Jurkat, Clone E6-1 (cell line): ENCODE results near the gene NEK3.
"Not testable (repeated sequence)": the region's sequence is repeated elsewhere in the genome, so short reads cannot be mapped to it uniquely, and the experiment has no call there.

Experiments used
- DNase-seq: peaks from one replicate; pipeline ENCODE4 v3.0.0-alpha.2; 2011; ENCODE audit warnings: low read depth, low spot score
- H3K4me3 ChIP-seq: 2 replicates; pipeline ENCODE4 v1.5.1; 2011; ENCODE audit warnings: mild to moderate bottlenecking, low read length, control low read depth, moderate library complexity

Gene NEK3

DNA sequence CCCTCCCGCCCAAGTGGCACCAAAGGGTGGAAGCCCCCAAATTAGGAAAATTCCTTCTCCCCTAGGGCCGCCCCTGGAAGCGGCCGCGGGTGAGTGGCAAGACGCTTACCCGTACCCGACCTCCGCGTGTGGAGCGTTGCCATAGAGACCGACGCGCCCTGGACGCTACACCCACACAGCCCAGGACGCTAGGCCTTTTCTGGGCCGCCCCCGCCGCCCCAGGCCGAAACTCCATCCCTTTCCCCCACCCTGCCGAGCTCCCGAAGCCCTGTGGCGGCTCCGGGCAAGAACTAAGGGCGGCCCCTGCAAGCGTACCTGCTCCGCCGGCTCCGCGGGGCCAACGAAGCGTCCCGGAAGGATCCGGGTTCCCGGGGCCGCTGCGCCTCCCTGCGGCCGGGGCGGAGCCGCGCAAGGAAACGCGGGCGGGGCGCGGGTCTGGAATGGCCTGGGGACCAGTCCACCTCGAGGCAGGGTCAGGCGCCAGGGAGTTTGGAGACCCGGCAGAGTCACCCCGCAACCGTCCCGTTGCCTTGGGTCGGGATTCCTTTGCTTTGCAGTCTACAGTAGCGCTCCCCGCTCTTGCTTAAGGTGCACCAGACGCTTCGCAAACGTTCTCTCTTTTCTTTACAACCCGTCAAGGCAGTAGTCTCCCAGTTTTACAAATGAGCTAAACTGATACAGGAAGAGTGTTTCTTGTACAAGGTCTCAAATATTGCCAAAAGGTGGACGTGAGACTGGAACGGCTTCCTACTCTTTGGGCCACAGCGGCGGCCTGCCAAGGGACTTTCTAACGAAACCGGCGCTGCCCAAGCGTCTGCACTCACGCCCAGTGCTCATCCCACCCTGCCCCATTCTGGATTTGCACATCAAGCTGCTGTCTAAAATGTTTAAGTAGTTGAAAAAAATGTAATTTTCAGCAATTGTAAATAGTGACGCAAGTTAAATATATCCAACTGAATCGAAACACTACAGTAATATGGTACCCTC, 30.4 kb downstream of the NEK3 start, which contains the start of gene NEK5:
Gene NEK5 (minus strand): TSS at position 360 of the 987 bp plus-strand sequence. CDS start 1,591 bp downstream, outside the sequence.
- peak; percentile 18 for DNase-seq

DNA sequence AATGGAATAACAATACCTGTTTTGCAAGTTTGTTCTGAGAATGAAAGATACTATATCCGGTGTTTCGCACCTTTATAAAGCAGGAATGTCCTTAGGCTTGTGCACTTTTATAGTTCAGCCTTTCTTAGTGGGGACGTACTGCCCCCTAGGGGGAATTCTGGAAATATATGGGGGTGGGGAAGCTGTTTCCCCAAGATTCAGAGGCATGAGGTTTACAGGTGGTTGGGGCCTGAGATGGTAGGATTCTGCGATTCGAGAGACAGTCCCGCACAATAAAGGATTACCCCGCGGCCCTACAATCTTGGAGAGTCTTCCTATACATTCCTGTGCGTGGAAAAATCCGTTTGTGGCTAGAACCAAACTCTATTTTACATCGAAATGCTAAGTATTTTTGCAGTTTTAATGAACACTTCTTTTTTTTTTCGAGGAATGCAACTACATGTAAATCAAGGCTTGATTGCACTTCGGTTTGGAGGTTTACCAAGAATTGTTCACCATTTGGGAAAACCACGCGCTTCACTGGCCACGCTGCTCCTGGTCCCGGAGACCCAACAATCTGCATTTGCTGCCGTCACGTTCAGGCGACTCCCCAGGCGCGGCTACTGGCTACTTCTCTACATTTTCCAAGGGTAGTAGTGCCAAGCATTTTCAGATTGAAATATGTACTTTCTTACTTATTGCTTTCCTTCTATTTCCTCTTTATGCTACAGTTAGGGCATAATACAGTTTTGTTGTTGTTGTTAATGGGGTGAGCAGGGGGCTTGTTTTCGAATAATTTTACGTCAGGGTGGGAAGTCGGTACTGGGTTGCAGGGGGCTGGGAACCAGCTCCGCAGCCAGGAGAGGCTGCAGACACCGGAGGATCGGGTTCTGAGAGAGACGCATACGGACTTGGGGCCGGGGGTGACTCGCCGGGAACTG, 31.4 kb downstream of the NEK3 start:
- H3K4me3 ChIP-seq: peak overlapping the region; percentile 55
- peak; percentile 66 for DNase-seq

More for the DNA sequence above, 30.4 kb downstream of the NEK3 start, which contains the start of gene NEK5:
- H3K4me3 ChIP-seq: peak within 1 kb of the TSS; percentile 55

DNA sequence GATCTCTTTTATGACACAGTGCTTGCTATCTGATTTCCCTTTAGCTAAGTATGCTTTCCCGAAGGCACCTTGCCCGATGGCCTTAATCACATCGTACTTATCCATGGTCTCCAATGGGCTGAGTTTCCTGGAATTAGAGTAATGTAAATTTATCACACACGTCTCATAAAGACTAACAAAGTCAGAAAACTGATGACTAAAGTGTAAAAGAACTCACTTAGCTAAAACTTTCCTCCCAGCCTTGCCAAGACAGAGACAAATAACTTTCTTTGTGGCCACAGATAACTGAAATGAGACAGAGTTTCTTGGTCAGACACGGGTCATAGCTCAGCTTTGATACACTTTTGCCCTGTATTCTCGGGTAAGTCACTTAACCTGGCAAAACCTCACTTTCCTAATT, 32.0 kb downstream of the NEK3 start:
- DNase-seq: no peak
- no peak overlapping the region for H3K4me3 ChIP-seq

DNA sequence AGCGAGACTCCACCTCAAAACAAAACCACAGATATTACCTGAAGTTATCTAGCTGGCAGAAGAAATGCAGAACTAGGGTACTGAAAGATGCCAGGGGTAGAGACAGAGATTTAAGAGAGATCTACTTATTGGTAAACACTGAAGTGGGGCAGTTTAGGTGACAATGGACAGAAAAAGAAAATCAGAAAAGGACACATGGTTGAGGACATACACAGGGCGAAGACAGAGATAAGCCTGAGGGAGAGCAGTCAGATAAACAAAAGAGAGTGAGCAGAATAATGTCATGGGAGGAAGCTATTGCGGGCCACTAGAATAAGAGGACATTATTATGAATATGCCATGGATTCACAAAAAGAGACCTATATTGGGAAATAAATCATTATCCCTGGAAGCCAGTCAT, 33.9 kb downstream of the NEK3 start:
- DNase-seq: no peak
- H3K4me3 ChIP-seq: no peak overlapping the region

DNA sequence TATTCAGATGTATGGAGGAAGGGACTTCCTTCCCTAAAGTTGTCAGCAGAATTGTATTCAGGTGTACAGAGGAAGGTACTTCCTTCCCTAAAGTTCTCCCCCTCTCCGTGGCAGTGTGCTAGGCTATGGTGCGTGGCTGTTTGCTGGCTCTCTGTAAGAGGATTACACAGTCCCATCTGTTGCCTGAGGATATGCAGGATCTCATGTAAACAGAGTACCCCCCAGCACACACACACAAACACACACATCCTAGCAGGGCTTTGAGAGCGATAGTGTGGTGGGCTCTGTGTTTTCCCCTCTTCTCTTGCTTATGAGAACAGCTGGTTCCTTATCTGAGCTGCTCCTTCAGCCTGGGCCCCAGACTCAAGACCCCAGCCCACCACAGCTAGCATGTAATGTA, 40.8 kb downstream of the NEK3 start:
- no peak for DNase-seq
- no peak overlapping the region for H3K4me3 ChIP-seq

DNA sequence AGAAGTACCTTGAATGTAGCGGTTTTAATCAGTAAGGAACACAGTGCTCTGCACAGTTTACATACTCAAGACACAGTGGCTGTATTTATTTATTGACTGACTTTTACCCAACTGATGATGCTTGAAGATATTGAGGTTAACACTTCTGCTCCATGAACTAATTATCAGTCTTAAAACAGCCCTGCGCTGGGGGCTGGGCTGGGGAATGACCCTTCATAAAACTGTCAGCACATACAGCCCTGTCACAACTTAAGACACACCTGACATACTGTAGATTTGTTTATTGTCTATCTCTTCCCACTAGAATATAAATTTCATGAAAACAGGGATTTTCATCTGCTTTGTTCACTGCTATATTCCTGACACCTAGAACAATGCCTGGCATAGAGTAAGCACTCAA, 41.3 kb downstream of the NEK3 start:
- no peak for DNase-seq
- H3K4me3 ChIP-seq: no peak overlapping the region

DNA sequence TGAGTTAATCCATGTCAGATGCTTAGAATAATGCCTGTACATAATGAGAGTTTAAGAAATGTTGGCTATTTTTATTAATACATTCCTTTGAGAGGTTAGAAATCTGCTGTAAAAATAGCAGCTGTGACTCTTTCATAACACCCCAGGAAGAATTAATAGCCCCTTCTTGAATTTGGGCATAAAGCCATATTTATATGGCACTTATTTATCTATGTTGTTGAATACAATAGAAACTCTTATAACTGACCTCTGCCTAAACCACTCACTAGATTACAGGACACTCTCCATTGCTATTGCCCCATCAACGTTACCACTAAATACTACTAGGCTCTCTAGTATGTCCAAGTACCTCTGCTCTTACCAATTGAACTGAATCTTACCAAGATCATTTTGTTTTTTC, 46.8 kb downstream of the NEK3 start:
- no peak for DNase-seq
- no peak overlapping the region for H3K4me3 ChIP-seq

DNA sequence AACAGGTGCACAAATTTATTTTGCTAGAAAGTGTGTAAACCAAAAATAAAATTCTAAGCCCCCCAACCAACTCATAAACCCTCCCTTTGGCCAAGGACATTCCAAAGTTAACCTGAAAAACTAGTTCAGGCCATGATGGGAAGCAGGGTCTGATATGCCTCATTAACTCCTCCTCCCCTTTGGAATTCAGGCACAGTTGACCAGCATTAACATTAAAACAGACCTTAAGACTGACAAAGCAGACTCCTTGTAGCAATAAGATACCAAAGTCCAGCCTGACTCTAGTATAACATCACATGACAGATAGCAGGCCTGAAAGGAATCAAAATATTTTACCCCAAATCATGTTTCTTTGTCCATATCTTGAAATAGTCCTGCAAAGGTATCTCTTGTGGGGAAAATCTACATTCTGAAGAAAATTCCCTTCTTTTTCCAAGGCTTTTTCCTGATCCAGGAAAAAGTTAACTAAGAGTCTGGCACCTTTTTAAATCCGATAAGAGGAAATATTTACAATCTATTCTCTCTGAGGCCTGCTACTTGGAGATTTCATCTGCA, 50.2 kb downstream of the NEK3 start:
- no peak overlapping the region for H3K4me3 ChIP-seq
- no peak for DNase-seq

DNA sequence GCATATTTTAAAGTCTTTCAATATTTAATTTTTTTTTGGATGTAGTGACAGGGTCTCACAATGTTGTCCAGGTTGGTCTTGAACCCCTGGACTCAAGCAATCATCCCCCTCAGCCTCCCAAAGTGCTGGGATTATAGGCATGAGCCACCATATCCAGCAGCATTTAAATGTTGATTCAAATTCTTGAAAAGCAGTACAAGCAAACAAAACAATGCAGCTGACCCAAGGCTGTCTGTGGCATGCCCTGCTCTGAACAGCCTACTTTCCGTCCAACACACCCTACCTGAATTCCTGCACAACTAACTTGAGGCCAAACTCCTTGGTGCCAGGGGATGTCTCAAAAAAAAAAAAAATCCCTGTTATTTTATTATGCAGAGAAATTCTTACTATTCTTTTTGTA, 53.6 kb downstream of the NEK3 start:
- no peak for DNase-seq
- no peak overlapping the region for H3K4me3 ChIP-seq

DNA sequence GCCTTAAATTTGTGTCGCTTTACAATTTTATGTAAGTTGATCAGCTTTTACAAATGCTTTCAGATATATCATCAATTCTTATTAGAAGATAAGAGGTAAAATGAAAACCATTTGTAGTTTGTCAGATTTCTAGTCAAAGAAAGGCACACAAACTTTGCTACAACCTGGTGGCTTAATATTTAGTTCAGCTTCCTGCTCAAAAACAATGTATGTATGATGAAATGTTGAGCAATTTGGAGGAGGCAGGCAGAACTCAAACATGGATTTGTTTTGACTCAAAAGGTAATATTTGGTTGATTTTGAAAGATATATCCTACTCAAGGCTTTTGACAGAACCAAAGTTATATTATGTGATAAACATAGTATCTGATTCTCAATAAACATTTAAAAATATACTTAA, 54.8 kb downstream of the NEK3 start:
- no peak for DNase-seq
- H3K4me3 ChIP-seq: no peak overlapping the region

DNA sequence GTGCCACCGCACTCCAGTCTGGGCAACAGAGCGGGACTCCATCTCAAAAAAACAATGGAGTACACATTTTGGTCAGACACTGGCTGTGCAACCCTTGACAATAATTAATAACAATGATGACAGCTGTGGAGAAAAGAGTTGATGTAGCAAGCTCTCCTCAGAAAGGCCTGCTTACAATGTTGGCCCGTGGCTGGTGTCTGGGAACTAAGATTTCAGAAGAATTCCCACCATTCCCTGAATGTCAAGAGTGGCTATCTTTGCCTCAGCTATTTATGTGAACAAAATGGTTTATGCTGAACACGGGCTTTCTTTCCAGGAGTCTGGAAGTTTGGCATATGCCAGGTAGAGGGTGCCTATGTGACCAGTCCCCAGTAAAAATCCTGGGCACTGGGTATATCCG, 56.0 kb downstream of the NEK3 start:
- no peak for DNase-seq
- no peak overlapping the region for H3K4me3 ChIP-seq

DNA sequence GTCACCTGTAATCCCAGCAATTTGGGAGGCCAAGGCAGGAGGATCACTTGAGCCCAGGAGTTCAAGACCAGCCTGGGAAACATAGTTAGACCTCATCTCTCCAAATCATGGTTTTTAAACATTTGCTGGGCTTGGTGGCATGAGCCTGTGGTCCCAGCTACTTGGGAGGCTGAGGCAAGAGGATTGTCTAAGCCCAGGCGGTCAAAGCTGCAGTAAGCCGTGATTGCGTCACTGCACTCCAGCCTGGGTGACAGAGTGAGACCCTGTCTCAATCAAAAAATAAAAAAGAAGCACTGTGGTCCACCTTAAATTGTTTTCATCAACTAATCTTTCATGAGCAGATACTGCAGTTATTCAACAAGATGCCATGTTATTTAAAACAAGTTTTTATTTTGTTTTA, 57.0 kb downstream of the NEK3 start:
- not testable (repeated sequence) for DNase-seq, H3K4me3 ChIP-seq

DNA sequence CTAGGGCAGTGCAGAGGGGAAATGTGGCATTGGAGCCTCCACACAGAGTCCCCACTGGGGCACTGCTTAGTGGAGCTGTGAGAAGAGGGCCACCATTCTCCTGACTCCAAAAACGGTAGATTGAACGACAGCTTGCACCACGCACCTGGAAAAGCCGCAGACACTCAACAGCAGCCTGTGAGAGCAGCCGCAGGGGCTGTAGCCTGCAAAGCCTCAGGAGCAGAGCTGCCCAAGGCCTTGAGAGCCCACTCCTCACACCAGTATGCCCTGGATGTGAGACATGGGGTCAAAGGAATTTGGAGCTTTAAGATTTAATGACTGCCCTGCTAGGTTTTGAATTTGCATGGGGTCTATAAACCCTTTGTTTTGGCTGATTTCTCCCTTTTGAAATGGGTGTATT, 62.2 kb downstream of the NEK3 start:
- no peak for DNase-seq
- H3K4me3 ChIP-seq: no peak overlapping the region

DNA sequence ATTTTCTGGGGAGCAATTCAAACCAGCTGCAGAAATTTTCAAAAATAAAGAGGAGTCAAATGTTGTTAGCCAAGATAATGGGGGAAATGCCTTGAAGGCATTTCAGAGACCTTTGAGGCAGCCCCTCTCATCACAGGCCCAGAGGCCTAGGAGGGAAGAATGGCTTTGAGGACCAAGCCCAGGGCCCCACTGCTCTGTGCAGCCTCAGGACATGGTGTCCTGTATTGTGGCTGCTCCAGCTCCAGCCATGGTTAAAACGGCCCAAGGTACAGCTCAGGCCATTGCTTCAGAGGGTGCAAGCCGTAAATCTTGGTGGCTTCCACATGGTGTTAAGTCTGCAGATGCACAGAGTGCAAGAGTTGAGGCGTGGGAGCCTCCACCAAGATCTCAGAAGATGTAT, 62.6 kb downstream of the NEK3 start:
- DNase-seq: no peak
- no peak overlapping the region for H3K4me3 ChIP-seq

DNA sequence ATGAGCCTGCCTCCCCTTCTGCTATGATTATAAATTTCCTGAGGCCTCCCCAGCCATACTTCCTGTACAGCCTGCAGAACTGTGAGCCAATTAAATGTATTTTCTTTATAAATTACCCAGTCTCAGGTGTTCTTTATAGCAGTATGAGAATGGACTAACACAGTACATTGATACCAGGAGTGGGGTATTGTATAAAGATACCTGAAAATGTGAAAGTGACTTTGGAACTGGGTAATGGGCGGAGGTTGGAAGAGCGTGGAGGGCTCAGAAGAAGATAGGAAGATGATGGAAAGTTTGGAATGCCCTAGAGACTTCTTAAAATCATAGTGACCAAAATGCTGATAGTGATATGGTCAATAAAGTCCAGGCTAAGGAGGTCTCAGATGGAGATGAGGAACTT, 63.3 kb downstream of the NEK3 start:
- DNase-seq: no peak
- no peak overlapping the region for H3K4me3 ChIP-seq

DNA sequence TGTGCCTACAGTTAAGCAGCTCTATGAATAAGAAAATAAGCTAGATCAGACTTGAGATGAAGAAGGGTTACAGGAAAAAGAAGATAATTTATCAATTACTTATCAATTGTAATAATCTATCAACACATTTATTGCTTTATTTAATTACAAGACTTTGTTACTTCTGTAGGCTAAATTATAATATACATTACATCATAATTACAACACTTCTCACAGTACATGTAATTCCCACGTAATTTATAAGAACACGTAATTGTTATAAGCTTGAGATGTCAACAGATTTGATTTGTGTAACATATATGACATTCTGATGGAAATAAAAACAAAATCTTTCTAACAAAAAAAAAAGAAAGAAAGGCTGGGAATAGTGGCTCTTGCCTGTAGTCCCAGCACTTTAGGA, 67.3 kb downstream of the NEK3 start:
- H3K4me3 ChIP-seq: no peak overlapping the region
- DNase-seq: no peak

DNA sequence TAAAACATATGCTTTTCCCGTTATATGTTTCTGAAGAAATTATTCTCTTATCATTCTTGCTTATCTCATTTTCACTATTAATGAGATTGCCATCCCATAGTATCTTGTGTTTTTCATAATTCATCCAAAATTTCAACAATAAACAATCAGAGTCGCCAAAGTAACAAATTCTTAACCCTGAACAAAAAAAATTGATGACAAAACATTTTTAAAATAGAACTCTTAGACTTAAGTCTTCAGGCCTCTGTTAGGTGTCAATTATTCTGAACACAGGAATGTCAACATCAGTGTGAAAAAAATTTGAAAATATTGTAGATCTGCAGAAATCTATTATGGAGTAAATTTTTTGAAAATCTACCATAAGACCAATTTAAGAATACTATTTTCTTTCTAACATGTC, 67.9 kb downstream of the NEK3 start:
- no peak for DNase-seq
- H3K4me3 ChIP-seq: no peak overlapping the region

DNA sequence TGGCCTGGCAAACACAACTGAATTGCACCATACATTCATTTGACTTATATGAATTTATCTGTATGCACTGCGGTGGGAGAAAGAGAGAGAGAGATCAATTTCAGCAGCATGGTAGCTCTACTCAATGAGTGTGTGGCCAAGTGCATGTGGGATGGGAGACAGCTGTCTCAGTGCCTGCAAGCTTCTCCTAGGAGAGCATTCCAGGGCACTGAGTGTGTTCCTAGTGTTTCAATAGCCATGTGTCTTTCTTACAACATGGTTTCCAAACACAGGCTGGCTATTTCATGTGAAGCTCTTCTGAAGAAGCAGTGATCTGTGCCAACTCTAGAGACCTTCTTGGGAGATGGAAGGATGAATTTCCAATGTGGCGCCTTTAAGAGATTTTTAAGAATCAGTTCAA, 74.0 kb downstream of the NEK3 start:
- H3K4me3 ChIP-seq: no peak overlapping the region
- no peak for DNase-seq

DNA sequence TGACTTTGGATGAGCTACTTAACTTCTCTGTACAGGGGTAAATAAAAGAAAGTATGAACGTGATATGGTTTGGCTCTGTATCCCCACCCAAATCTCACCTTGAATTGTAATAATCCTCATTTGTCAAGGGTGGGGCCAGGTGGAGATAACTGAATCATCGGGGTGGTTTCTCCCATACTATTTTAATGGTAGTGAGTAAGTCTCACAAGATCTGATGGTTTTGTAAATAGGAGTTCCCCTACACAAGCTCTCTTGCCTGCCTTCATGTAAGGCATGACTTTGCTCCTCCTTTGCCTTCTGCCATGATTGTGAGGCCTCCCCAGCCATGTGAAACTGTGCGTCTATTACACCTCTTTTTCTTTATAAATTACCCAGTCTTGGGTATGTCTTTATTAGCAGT, 74.4 kb downstream of the NEK3 start:
- H3K4me3 ChIP-seq, DNase-seq: not testable (repeated sequence)
